DMS53 treated with DMSO at 0.1 percent for 48 hours (cell line): ENCODE results near the gene DR1.
"Not testable (repeated sequence)": the region's sequence is repeated elsewhere in the genome, so short reads cannot be mapped to it uniquely, and the experiment has no call there.

ENCODE experiments used
- DNase-seq: peaks from one replicate; lab custom pipeline; 2025; ENCODE audit not compliant: unreplicated experiment; lab: John Stamatoyannopoulos, UW

Gene DR1

DNA sequence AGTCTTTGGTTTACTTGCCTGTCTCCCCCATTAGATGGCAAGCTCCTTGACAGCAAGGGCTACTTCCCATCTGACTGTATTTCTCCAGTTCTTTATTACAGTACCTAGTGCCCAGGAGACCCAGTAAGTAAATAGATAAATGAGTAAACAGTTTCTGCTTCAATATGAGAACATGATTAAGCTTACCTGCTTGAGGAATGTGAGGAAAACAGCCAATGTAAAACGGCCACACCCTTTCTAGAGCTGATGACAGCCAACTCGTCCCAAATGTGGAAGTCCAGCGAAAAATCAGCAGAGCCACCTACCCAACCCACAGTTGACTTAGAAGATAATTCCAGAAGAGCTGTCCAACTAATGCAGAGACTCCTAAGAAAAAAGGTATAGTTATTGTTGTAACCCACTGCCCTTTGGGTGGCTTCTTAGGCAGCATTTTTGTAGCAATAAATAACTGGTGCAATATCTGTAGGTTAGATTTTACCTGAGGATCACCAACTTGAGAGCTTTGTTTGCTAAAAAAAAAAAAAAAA is 6.5 kb upstream of the DR1 start:
- no peak for DNase-seq

- DNase-seq: no peak
Measured at GRCh38 chr1:93340090-93340489, 5.6 kb upstream of the DR1 start.

GRCh38 chr1:93344484-93344883 is 1.2 kb upstream of the DR1 start:
- DNase-seq: no peak

GRCh38 chr1:93344886-93345632 is 648 bp upstream of the DR1 start:
- peak; percentile 63 for DNase-seq

- DNase-seq: peak; percentile 68
Measured at GRCh38 chr1:93346421-93346993, 800 bp downstream of the DR1 start.

- DNase-seq: no peak
Measured at GRCh38 chr1:93347334-93347899, 1.7 kb downstream of the DR1 start.

GRCh38 chr1:93348104-93348728 is 2.5 kb downstream of the DR1 start:
- DNase-seq: no peak

GRCh38 chr1:93349231-93350135 is 3.8 kb downstream of the DR1 start:
- no peak for DNase-seq

- DNase-seq: no peak
Measured at GRCh38 chr1:93350322-93350721, 4.6 kb downstream of the DR1 start.

GRCh38 chr1:93350875-93351274 is 5.2 kb downstream of the DR1 start:
- no peak for DNase-seq

GRCh38 chr1:93351346-93351745 is 5.6 kb downstream of the DR1 start:
- DNase-seq: not testable (repeated sequence)

GRCh38 chr1:93352376-93352775 is 6.7 kb downstream of the DR1 start:
- no peak for DNase-seq

DNA sequence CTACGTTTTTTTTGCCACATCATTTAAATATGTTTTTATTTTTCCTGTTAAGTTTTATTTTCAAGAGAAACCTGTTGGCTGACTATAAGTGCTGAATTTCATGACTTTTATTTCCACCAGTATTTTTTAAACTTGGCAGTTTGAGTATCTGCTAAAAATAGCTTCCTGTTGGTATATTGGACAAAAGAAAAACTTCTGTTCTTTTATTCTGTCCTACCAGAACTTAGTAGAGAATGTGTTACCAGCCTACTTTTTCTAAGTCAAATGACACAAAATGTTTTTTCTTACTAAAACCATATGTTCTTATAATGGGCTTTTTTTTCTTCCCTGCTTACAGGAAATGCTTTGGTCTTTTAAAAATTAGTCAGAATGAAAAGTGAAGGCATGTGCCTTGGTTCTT is 7.6 kb downstream of the DR1 start:
- no peak for DNase-seq

DNA sequence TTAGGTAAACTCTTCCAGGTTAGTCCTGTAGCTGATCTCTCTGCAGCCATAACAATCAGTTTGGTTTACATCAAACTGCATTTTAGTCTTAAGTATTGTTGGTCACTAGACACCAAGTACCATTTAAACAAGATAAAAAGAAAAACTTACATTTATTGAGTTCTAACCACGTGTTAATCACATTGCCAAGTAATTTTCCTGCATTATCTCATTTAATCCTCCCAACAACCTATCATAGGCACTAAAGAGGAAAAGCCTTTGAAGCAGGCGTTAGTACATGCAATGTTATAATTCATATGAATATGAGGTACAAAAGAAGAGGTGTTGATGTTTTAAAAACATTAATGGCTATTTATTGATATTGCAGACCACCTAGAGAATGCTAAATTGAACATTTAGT is 9.0 kb downstream of the DR1 start:
- DNase-seq: no peak

DNA sequence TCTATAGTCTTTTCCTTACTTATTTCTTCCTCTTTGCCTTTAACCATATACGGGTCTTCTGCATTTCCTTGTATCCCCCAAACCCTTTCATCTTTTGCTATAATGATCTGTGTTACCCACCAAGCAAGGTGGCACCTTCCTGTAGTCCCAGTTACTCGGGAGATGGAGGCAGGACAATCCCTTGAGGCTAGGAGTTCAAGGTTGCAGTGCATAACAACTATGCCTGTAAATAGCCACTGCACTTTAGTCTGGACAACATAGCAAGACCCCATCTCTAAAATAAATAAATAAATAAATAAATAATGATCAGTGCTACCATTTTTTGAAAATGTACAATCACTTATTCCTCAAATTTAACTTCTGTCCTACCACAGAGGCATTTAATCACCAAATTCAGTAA is 11.5 kb downstream of the DR1 start:
- DNase-seq: no peak

GRCh38 chr1:93358293-93358692 is 12.6 kb downstream of the DR1 start:
- DNase-seq: no peak

- no peak for DNase-seq
Measured at GRCh38 chr1:93360111-93360510, 14.4 kb downstream of the DR1 start.

- no peak for DNase-seq
Measured at GRCh38 chr1:93362237-93362636, 16.5 kb downstream of the DR1 start.

DNA sequence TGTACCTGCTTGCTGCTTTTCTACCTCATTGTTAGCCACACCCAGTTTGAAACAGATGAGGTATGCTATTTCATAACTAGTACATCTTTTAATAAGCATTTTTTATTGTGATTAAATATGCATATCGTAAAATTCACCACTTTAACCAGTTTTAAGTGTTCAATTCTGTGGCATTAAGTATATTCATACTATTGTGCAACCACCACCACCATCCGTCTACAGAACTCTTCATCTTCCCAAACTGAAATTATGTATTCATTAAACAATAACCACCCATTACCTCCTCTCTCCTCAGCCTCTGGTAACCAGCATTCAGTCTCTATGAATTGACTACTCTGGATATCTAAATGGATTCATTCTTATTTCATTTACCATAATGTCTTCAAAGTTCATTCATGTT is 20.1 kb downstream of the DR1 start:
- DNase-seq: no peak

- DNase-seq: no peak
Measured at GRCh38 chr1:93369734-93370133, 24.0 kb downstream of the DR1 start.
